ENCODE results near the gene MRTFA.

Gene MRTFA

GRCh38 chr22:40478338-40479125, 158.0 kb downstream of the MRTFA start:
- TF ChIP-seq TAF1 (IDR thresholded peaks at IDR 0.05; ENCODE audit: borderline replicate concordance, low read depth, low read length): no peak
- TF ChIP-seq POLR2AphosphoS5 (IDR thresholded peaks at IDR 0.05; ENCODE audit: low read depth, low read length): no peak
- no peak for FAIRE-seq
- DNase-seq (ENCODE audit: insufficient read length): no peak

- no peak for FAIRE-seq
- TF ChIP-seq POLR2A (IDR thresholded peaks at IDR 0.05; ENCODE audit: low read depth, low read length) (no peak), POLR2AphosphoS5 (IDR thresholded peaks at IDR 0.05; ENCODE audit: low read depth, low read length) (no peak), TAF1 (IDR thresholded peaks at IDR 0.05; ENCODE audit: borderline replicate concordance, low read depth, low read length) (no peak)
- no peak for DNase-seq (ENCODE audit: insufficient read length)
Measured at GRCh38 chr22:40477683-40478337, 158.7 kb downstream of the MRTFA start.

GRCh38 chr22:40476341-40476740, 160.2 kb downstream of the MRTFA start:
- no peak for FAIRE-seq
- TF ChIP-seq TAF1 (IDR thresholded peaks at IDR 0.05; ENCODE audit: borderline replicate concordance, low read depth, low read length) (no peak), POLR2AphosphoS5 (IDR thresholded peaks at IDR 0.05; ENCODE audit: low read depth, low read length) (no peak), POLR2A (IDR thresholded peaks at IDR 0.05; ENCODE audit: low read depth, low read length) (no peak)
- DNase-seq (ENCODE audit: insufficient read length): no peak

- no peak for TF ChIP-seq POLR2A (IDR thresholded peaks at IDR 0.05; ENCODE audit: low read depth, low read length)
- TF ChIP-seq TAF1 (IDR thresholded peaks at IDR 0.05; ENCODE audit: borderline replicate concordance, low read depth, low read length): no peak
- no peak for TF ChIP-seq POLR2AphosphoS5 (IDR thresholded peaks at IDR 0.05; ENCODE audit: low read depth, low read length)
- DNase-seq (ENCODE audit: insufficient read length) (no peak), FAIRE-seq (peak; percentile 67)
Measured at GRCh38 chr22:40473703-40474102, 162.8 kb downstream of the MRTFA start.

- FAIRE-seq (no peak), DNase-seq (ENCODE audit: insufficient read length) (no peak)
- TF ChIP-seq POLR2A (IDR thresholded peaks at IDR 0.05; ENCODE audit: low read depth, low read length) (no peak), TAF1 (IDR thresholded peaks at IDR 0.05; ENCODE audit: borderline replicate concordance, low read depth, low read length) (no peak), POLR2AphosphoS5 (IDR thresholded peaks at IDR 0.05; ENCODE audit: low read depth, low read length) (no peak)
Measured at GRCh38 chr22:40472579-40472978, 163.9 kb downstream of the MRTFA start.

- FAIRE-seq: no peak
- TF ChIP-seq POLR2A (IDR thresholded peaks at IDR 0.05; ENCODE audit: low read depth, low read length) (no peak), TAF1 (IDR thresholded peaks at IDR 0.05; ENCODE audit: borderline replicate concordance, low read depth, low read length) (no peak), POLR2AphosphoS5 (IDR thresholded peaks at IDR 0.05; ENCODE audit: low read depth, low read length) (no peak)
- DNase-seq (ENCODE audit: insufficient read length): no peak
Measured at GRCh38 chr22:40472051-40472450, 164.5 kb downstream of the MRTFA start.

- DNase-seq (ENCODE audit: insufficient read length) (no peak), FAIRE-seq (no peak)
- TF ChIP-seq TAF1 (IDR thresholded peaks at IDR 0.05; ENCODE audit: borderline replicate concordance, low read depth, low read length): no peak
- TF ChIP-seq POLR2AphosphoS5 (IDR thresholded peaks at IDR 0.05; ENCODE audit: low read depth, low read length): no peak
Measured at GRCh38 chr22:40469181-40469580, 167.3 kb downstream of the MRTFA start.

- TF ChIP-seq TAF1 (IDR thresholded peaks at IDR 0.05; ENCODE audit: borderline replicate concordance, low read depth, low read length): no peak
- TF ChIP-seq POLR2A (IDR thresholded peaks at IDR 0.05; ENCODE audit: low read depth, low read length): no peak
- TF ChIP-seq POLR2AphosphoS5 (IDR thresholded peaks at IDR 0.05; ENCODE audit: low read depth, low read length): no peak
- FAIRE-seq (no peak), DNase-seq (ENCODE audit: insufficient read length) (no peak)
Measured at GRCh38 chr22:40468616-40469015, 167.9 kb downstream of the MRTFA start.

GRCh38 chr22:40466976-40467375, 169.5 kb downstream of the MRTFA start:
- TF ChIP-seq TAF1 (IDR thresholded peaks at IDR 0.05; ENCODE audit: borderline replicate concordance, low read depth, low read length) (no peak), POLR2AphosphoS5 (IDR thresholded peaks at IDR 0.05; ENCODE audit: low read depth, low read length) (no peak), POLR2A (IDR thresholded peaks at IDR 0.05; ENCODE audit: low read depth, low read length) (no peak)
- FAIRE-seq: no peak
- DNase-seq (ENCODE audit: insufficient read length): no peak

GRCh38 chr22:40463683-40464082, 172.8 kb downstream of the MRTFA start:
- FAIRE-seq: no peak
- no peak for TF ChIP-seq POLR2A (IDR thresholded peaks at IDR 0.05; ENCODE audit: low read depth, low read length)
- no peak for TF ChIP-seq TAF1 (IDR thresholded peaks at IDR 0.05; ENCODE audit: borderline replicate concordance, low read depth, low read length)
- no peak for TF ChIP-seq POLR2AphosphoS5 (IDR thresholded peaks at IDR 0.05; ENCODE audit: low read depth, low read length)

GRCh38 chr22:40463017-40463631, 173.4 kb downstream of the MRTFA start:
- DNase-seq (ENCODE audit: insufficient read length): no peak
- peak; percentile 91 for FAIRE-seq
- TF ChIP-seq POLR2A (IDR thresholded peaks at IDR 0.05; ENCODE audit: low read depth, low read length) (peak; percentile 66), POLR2AphosphoS5 (IDR thresholded peaks at IDR 0.05; ENCODE audit: low read depth, low read length) (no peak)

More at GRCh38 chr22:40463683-40464082, 172.8 kb downstream of the MRTFA start:
- DNase-seq (ENCODE audit: insufficient read length): peak; percentile 20
